Renal pelvis (tissue), 12 donors: ENCODE data around the gene ZNF672. TPM values are rescaled to one million over a fixed set of nuclear protein-coding genes. Genes with fewer than 3 reads are reported as not detected.
A peak's percentile ranks its signal among the peaks of the same experiment; 100 is the strongest.
"Not testable (repeated sequence)": the region's sequence is repeated elsewhere in the genome, so short reads cannot be mapped to it uniquely, and the experiment has no call there.

ENCODE experiments used
- DNase-seq: peaks from one replicate; pipeline ENCODE4 v3.0.0-alpha.2; 2013
- long read RNA-seq, 16 experiments: transcript quantifications; one replicate each; lab custom pipeline, GENCODE V29; 2026
- polyA plus RNA-seq, 3 donors: library from polyadenylated mRNA; unstranded; fragments of 120-200 nt; gene quantifications; one replicate each; pipeline ENCODE4 v1.2.1, GENCODE V29; 2013; ENCODE audit not compliant: insufficient read length in 3 of 3

The ZNF672 gene
- 10 to 100 TPM; 24.0 to 30.8 (median 27.0) TPM for polyA plus RNA-seq
- long read RNA-seq, donor 1, transcript ZNF672-201 (4 exons, 2,989 nt): major isoform, 6 of 6 reads
- long read RNA-seq, donor 1, partial matches to known transcripts: 0 of 6 reads
- long read RNA-seq, donor 1, other reads (novel, unspliced or antisense): 0 of 6 reads
- long read RNA-seq, donor 2, transcript ZNF672-201 (4 exons, 2,989 nt): major isoform, 11 of 11 reads
- long read RNA-seq, donor 2, partial matches to known transcripts: 0 of 11 reads
- long read RNA-seq, donor 2, other reads (novel, unspliced or antisense): 0 of 11 reads
- long read RNA-seq, donor 3, transcript ZNF672-201 (4 exons, 2,989 nt): major isoform, 9 of 16 reads
- long read RNA-seq, donor 3, partial matches to known transcripts: 6 of 16 reads
- long read RNA-seq, donor 3, other reads (novel, unspliced or antisense): 0 of 16 reads
- long read RNA-seq, donor 4, partial matches to known transcripts: 0 of 4 reads
- long read RNA-seq, donor 4, other reads (novel, unspliced or antisense): 0 of 4 reads
- long read RNA-seq, donor 5, partial matches to known transcripts: 0 of 5 reads
- long read RNA-seq, donor 5, other reads (novel, unspliced or antisense): 0 of 5 reads
- long read RNA-seq, donor 6, partial matches to known transcripts: 10 of 15 reads
- long read RNA-seq, donor 6, other reads (novel, unspliced or antisense): 0 of 15 reads
- long read RNA-seq, donor 7, transcript ZNF672-201 (4 exons, 2,989 nt): major isoform, 13 of 13 reads
- long read RNA-seq, donor 7, partial matches to known transcripts: 0 of 13 reads
- long read RNA-seq, donor 7, other reads (novel, unspliced or antisense): 0 of 13 reads
- long read RNA-seq, donor 8, partial matches to known transcripts: 0 of 2 reads
- long read RNA-seq, donor 8, other reads (novel, unspliced or antisense): 0 of 2 reads
- long read RNA-seq, donor 9, transcript ZNF672-201 (4 exons, 2,989 nt): major isoform, 14 of 20 reads
- long read RNA-seq, donor 9, partial matches to known transcripts: 5 of 20 reads
- long read RNA-seq, donor 9, other reads (novel, unspliced or antisense): 0 of 20 reads
- long read RNA-seq, donor 10, transcript ZNF672-201 (4 exons, 2,989 nt): major isoform, 11 of 11 reads
- long read RNA-seq, donor 10, partial matches to known transcripts: 0 of 11 reads
- long read RNA-seq, donor 10, other reads (novel, unspliced or antisense): 0 of 11 reads
- long read RNA-seq, donor 11, partial matches to known transcripts: 7 of 11 reads
- long read RNA-seq, donor 11, other reads (novel, unspliced or antisense): 0 of 11 reads
- long read RNA-seq, donor 12, transcript ZNF672-201 (4 exons, 2,989 nt): major isoform, 11 of 11 reads
- long read RNA-seq, donor 12, partial matches to known transcripts: 0 of 11 reads
- long read RNA-seq, donor 12, other reads (novel, unspliced or antisense): 0 of 11 reads
- long read RNA-seq, donor 13, transcript ZNF672-201 (4 exons, 2,989 nt): major isoform, 5 of 6 reads
- long read RNA-seq, donor 13, partial matches to known transcripts: 0 of 6 reads
- long read RNA-seq, donor 13, other reads (novel, unspliced or antisense): 0 of 6 reads
- long read RNA-seq, donor 14: 0 reads
- long read RNA-seq, donor 15, transcript ZNF672-201 (4 exons, 2,989 nt): major isoform, 13 of 18 reads
- long read RNA-seq, donor 15, partial matches to known transcripts: 5 of 18 reads
- long read RNA-seq, donor 15, other reads (novel, unspliced or antisense): 0 of 18 reads
- long read RNA-seq, donor 16, transcript ZNF672-201 (4 exons, 2,989 nt): major isoform, 14 of 14 reads
- long read RNA-seq, donor 16, partial matches to known transcripts: 0 of 14 reads
- long read RNA-seq, donor 16, other reads (novel, unspliced or antisense): 0 of 14 reads

- DNase-seq: peak; percentile 98
These were observed at the start of gene ZNF672 for GRCh38 chr1:248837781-248838356. Gene ZNF672, plus strand, starts transcription at chr1:248838224. Its CDS starts 9,051 bp downstream, at chr1:248847275.

- no peak for DNase-seq
These were observed 49.7 kb upstream of the ZNF672 start for GRCh38 chr1:248788327-248788726.

GRCh38 chr1:248789337-248789736 lies 48.7 kb upstream of the ZNF672 start:
- DNase-seq: not testable (repeated sequence)

- DNase-seq: no peak
These were observed 47.6 kb upstream of the ZNF672 start for GRCh38 chr1:248790456-248790855.

GRCh38 chr1:248791010-248791409 lies 47.0 kb upstream of the ZNF672 start:
- no peak for DNase-seq

GRCh38 chr1:248792342-248792741 lies 45.7 kb upstream of the ZNF672 start:
- DNase-seq: no peak

GRCh38 chr1:248793592-248793991 lies 44.4 kb upstream of the ZNF672 start:
- DNase-seq: no peak

- DNase-seq: not testable (repeated sequence)
These were observed 43.4 kb upstream of the ZNF672 start for GRCh38 chr1:248794663-248795062.

- DNase-seq: no peak
These were observed 39.2 kb upstream of the ZNF672 start for GRCh38 chr1:248798791-248799190.

- no peak for DNase-seq
These were observed 37.6 kb upstream of the ZNF672 start for GRCh38 chr1:248800459-248800858.

GRCh38 chr1:248802454-248802853 lies 35.6 kb upstream of the ZNF672 start:
- no peak for DNase-seq

- not testable (repeated sequence) for DNase-seq
These were observed 34.5 kb upstream of the ZNF672 start for GRCh38 chr1:248803501-248803900.

- no peak for DNase-seq
These were observed 33.0 kb upstream of the ZNF672 start for GRCh38 chr1:248804771-248805681.

GRCh38 chr1:248805876-248806275 lies 32.1 kb upstream of the ZNF672 start:
- DNase-seq: no peak

GRCh38 chr1:248807067-248807737 lies 30.8 kb upstream of the ZNF672 start:
- DNase-seq: peak; percentile 44

GRCh38 chr1:248808876-248809275 lies 29.1 kb upstream of the ZNF672 start:
- DNase-seq: no peak

GRCh38 chr1:248810000-248810726 lies 27.9 kb upstream of the ZNF672 start:
- DNase-seq: no peak
